C4-2B (cell line): ENCODE results near the gene UGT2B17.
"Not testable (repeated sequence)": the region's sequence is repeated elsewhere in the genome, so short reads cannot be mapped to it uniquely, and the experiment has no call there.

Experiments
- H3K27ac ChIP-seq: fragments of 450-650 bp; 2 replicates; pipeline ENCODE4 v1.5.1; 2017
- CTCF ChIP-seq: fragments of 450-650 bp; conservative IDR thresholded peaks from 2 replicates; pipeline ENCODE4 v1.5.1; 2017; ENCODE audit warnings: mild to moderate bottlenecking
- ZFX ChIP-seq: fragments of 450-650 bp; IDR thresholded peaks from 2 replicates; pipeline ENCODE4 v1.6.1; 2017

The UGT2B17 gene

GRCh38 chr4:68576272-68577125 lies at the start of gene UGT2B17:
Gene UGT2B17 (minus strand): TSS chr4:68576322. CDS start chr4:68568484, 7,838 bp downstream.
- TF ChIP-seq ZFX (no peak), CTCF (no peak)
- no peak within 1 kb of the TSS for H3K27ac ChIP-seq

- not testable (repeated sequence) for H3K27ac ChIP-seq
These were observed 46.6 kb upstream of the UGT2B17 start for GRCh38 chr4:68622731-68623130.

- TF ChIP-seq ZFX (no peak), CTCF (no peak)
- H3K27ac ChIP-seq: no peak overlapping the region
These were observed 41.0 kb upstream of the UGT2B17 start for GRCh38 chr4:68617003-68617698.

GRCh38 chr4:68615699-68616422 lies 39.7 kb upstream of the UGT2B17 start:
- TF ChIP-seq CTCF (no peak), ZFX (no peak)
- H3K27ac ChIP-seq: no peak overlapping the region

- TF ChIP-seq ZFX (no peak), CTCF (no peak)
- no peak overlapping the region for H3K27ac ChIP-seq
These were observed 37.6 kb upstream of the UGT2B17 start for GRCh38 chr4:68613752-68614151.

- TF ChIP-seq ZFX (no peak), CTCF (no peak)
- H3K27ac ChIP-seq: no peak overlapping the region
These were observed 30.1 kb upstream of the UGT2B17 start for GRCh38 chr4:68606240-68606639.

GRCh38 chr4:68599150-68599549 lies 23.0 kb upstream of the UGT2B17 start:
- H3K27ac ChIP-seq: no peak overlapping the region
- TF ChIP-seq ZFX: no peak
- no peak for TF ChIP-seq CTCF
